ENCODE results near the gene PACRG. TPM values are rescaled to one million over a fixed set of nuclear protein-coding genes. Genes with fewer than 3 reads are reported as not detected.

Gene PACRG
- total and polyA plus RNA-seq, 5 donors from 2014 or later = 0.44 to 1.2 (median 0.87) TPM; not detected in 2

DNA sequence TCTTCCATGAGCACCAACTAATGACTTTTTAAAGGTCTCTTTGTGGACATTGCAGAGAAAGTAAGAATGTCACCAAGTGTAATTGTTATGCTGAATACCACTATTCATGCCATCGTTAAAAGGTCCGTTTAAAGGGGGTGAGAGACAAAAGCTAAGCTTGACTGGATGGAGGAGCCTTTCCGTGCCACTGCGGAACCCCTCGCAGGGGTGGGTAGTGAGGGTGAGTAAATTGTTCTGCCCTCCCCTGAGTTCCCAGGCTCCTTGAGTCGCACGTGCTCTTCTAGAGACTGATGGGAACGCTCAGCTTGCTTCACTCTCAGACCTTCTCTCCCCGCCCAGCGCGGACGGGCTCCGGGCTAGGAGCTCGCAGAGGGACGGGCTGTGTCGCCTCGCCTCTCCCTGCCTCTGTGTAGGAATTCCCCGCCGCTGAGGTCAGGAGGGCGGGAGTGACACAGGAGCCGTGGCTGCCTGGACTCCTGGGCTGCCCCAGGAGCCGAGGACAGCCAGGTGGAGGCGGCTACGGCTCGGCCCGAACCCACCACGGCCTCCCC lies 371.9 kb downstream of the PACRG start:
- Mint-ChIP-seq H3K9me3 (peaks cover 0 to 4% (median 2%) of the 10 kb centered on the region in 7 donors), H3K4me3 (no peak overlapping the region), H3K27me3 (no peaks in the 10 kb centered on the region), H3K4me1 (no peaks in the 10 kb centered on the region), H3K36me3 (no peaks in the 10 kb centered on the region), H3K27ac (no peak overlapping the region)
- DNase-seq (no peak), ATAC-seq (ENCODE audit: low read depth in 2 of 2) (no peak)
- Histone ChIP-seq H3K4me1 (ENCODE audit: control insufficient read depth, insufficient read depth, low read length, poor library complexity, severe bottlenecking) (no peaks in the 10 kb centered on the region), H3K36me3 (ENCODE audit: control insufficient read depth, insufficient read depth, low read length) (no peaks in the 10 kb centered on the region), H3K4me3 (ENCODE audit: low read depth, low read length) (no peak overlapping the region), H3K27me3 (ENCODE audit: control insufficient read depth, insufficient read depth, low read length) (no peaks in the 10 kb centered on the region), H3K9me3 (ENCODE audit: control insufficient read depth in 2 of 2, low read length in 2 of 2) (no peaks in the 10 kb centered on the region), H3K27ac (ENCODE audit: insufficient read depth, low read length, poor library complexity, severe bottlenecking) (no peak overlapping the region)

DNA sequence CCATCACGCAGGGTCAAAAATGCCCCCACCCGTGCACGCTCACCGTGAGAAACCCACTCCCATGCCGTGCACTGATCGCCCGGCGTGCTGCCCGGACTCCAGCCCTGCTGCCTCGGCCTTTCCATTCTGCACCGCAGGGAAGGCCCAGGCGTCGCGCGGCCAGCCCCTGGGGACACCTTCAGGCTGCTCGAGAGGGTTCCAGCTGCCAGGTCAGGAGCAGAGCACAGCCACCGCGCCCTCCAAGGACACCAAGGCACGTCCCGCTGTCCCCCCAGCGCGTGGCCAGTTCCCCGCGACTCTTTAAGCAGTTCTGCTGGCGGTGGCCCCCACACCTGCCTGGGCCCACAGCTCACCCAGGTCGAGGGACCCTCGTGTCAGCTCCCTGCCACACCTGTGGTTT lies 372.5 kb downstream of the PACRG start:
- Mint-ChIP-seq H3K36me3 (no peaks in the 10 kb centered on the region), H3K4me3 (no peak overlapping the region)

DNA sequence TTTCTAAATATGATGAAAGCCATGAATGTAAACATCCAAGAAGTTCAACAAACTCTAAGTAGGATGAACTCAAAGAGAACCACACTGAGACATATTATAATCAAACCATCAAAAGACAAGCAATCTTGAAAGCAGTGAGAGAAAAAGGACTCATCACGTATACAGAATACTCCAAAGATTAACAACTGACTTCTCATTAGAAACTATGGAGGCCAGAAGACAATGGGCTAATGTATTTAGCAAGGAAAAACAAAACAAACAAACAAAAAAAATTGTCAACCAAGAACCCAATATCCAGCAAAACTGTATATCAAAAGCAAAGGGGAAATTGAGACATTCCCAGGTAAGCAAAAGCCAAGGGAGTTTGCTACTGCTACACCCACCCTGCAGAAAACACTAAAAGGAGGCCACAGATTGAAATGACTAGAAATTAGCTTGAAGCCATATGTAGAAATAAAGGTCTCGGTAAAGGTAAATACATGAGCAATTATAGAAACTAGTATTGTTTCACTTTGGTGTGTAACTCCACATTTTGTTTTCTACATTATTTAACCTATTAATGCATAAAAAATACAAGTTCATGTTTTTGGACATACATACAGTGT lies 385.7 kb downstream of the PACRG start:
- Histone ChIP-seq H3K4me1 (ENCODE audit: control insufficient read depth, insufficient read depth, low read length, poor library complexity, severe bottlenecking) (no peaks in the 10 kb centered on the region), H3K9me3 (ENCODE audit: control insufficient read depth in 2 of 2, low read length in 2 of 2) (peaks cover 3 to 18% of the 10 kb centered on the region in 2 experiments), H3K27me3 (ENCODE audit: control insufficient read depth, insufficient read depth, low read length) (no peaks in the 10 kb centered on the region), H3K4me3 (ENCODE audit: low read depth, low read length) (no peak overlapping the region), H3K36me3 (ENCODE audit: control insufficient read depth, insufficient read depth, low read length) (no peaks in the 10 kb centered on the region), H3K27ac (ENCODE audit: insufficient read depth, low read length, poor library complexity, severe bottlenecking) (no peak overlapping the region)
- peaks cover 0 to 22% (median 11%) of the 10 kb centered on the region in 7 donors for H3K9me3 Mint-ChIP-seq
- H3K27ac Mint-ChIP-seq = no peak overlapping the region
- H3K4me1 Mint-ChIP-seq = no peaks in the 10 kb centered on the region
- ATAC-seq (ENCODE audit: low read depth in 2 of 2) (no peak), DNase-seq (no peak)
- no peaks in the 10 kb centered on the region for H3K27me3 Mint-ChIP-seq
- H3K4me3 Mint-ChIP-seq = peak overlapping the region in 1 of 4 donors; percentile 63
- no peaks in the 10 kb centered on the region for H3K36me3 Mint-ChIP-seq

More for the DNA sequence above, 372.5 kb downstream of the PACRG start:
- Histone ChIP-seq H3K27me3 (ENCODE audit: control insufficient read depth, insufficient read depth, low read length) (no peaks in the 10 kb centered on the region), H3K27ac (ENCODE audit: insufficient read depth, low read length, poor library complexity, severe bottlenecking) (no peak overlapping the region), H3K4me3 (ENCODE audit: low read depth, low read length) (no peak overlapping the region), H3K9me3 (ENCODE audit: control insufficient read depth in 2 of 2, low read length in 2 of 2) (no peaks in the 10 kb centered on the region), H3K36me3 (ENCODE audit: control insufficient read depth, insufficient read depth, low read length) (no peaks in the 10 kb centered on the region), H3K4me1 (ENCODE audit: control insufficient read depth, insufficient read depth, low read length, poor library complexity, severe bottlenecking) (no peaks in the 10 kb centered on the region)
- no peak overlapping the region for H3K27ac Mint-ChIP-seq
- no peaks in the 10 kb centered on the region for H3K27me3 Mint-ChIP-seq
- DNase-seq = no peak
- ATAC-seq (ENCODE audit: low read depth in 2 of 2) = no peak
- H3K4me1 Mint-ChIP-seq = no peaks in the 10 kb centered on the region
- peaks cover 0 to 4% (median 2%) of the 10 kb centered on the region in 7 donors for H3K9me3 Mint-ChIP-seq

DNA sequence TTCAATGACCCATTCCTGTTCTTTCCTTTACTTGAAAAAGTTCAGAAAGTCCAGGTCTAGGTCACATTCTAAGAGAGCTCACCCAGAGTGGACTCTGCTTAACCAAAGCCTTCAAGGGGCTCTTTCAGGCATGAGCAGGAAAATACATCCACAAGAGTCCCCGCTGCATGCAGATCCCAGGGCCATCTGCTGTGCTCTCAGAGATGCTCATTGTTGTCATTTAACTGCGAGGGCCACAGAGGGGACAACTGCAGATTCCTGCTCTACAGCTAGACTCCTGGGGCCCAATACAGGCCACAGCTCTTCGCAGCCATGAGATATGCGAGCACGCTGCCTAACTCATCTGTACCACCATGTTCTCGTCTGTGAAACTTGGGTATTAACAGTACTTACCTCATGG lies 391.2 kb downstream of the PACRG start:
- H3K4me1 ChIP-seq (ENCODE audit: control insufficient read depth, insufficient read depth, low read length, poor library complexity, severe bottlenecking) = no peaks in the 10 kb centered on the region
- H3K36me3 Mint-ChIP-seq = no peaks in the 10 kb centered on the region
- no peaks in the 10 kb centered on the region for H3K4me1 Mint-ChIP-seq
- ATAC-seq (ENCODE audit: low read depth in 2 of 2) (no peak), DNase-seq (no peak)
- H3K36me3 ChIP-seq (ENCODE audit: control insufficient read depth, insufficient read depth, low read length) = no peaks in the 10 kb centered on the region
- peaks cover 0 to 12% (median 4%) of the 10 kb centered on the region in 7 donors for H3K9me3 Mint-ChIP-seq
- H3K4me3 ChIP-seq (ENCODE audit: low read depth, low read length) = no peak overlapping the region
- no peak overlapping the region for H3K27ac ChIP-seq (ENCODE audit: insufficient read depth, low read length, poor library complexity, severe bottlenecking)
- H3K27me3 Mint-ChIP-seq = no peaks in the 10 kb centered on the region
- no peaks in the 10 kb centered on the region for H3K27me3 ChIP-seq (ENCODE audit: control insufficient read depth, insufficient read depth, low read length)
- H3K9me3 ChIP-seq (ENCODE audit: control insufficient read depth in 2 of 2, low read length in 2 of 2) = no peaks in the 10 kb centered on the region
- H3K4me3 Mint-ChIP-seq = no peak overlapping the region
- no peak overlapping the region for H3K27ac Mint-ChIP-seq

DNA sequence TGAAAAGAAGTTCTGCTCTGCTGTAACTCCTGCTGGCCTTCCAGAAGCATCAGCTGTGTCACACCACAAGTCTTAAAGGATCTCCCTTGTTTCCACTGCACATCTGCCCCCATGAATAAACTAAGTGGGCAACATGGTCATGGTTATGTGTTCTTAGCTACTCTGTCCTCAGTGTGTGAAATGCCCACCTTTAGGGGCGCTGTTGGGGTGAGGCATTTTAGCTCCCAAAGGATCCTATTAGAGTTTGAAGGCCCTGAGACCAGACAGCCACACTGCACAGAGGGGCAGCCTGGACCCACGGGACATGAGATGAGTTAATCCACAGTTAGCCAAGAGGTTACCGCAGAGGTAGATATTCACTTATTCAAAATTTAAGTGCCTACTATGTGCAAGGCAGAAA lies 392.4 kb downstream of the PACRG start:
- no peaks in the 10 kb centered on the region for H3K27me3 Mint-ChIP-seq
- Histone ChIP-seq H3K27me3 (ENCODE audit: control insufficient read depth, insufficient read depth, low read length) (no peaks in the 10 kb centered on the region), H3K4me3 (ENCODE audit: low read depth, low read length) (no peak overlapping the region), H3K9me3 (ENCODE audit: control insufficient read depth in 2 of 2, low read length in 2 of 2) (no peaks in the 10 kb centered on the region), H3K27ac (ENCODE audit: insufficient read depth, low read length, poor library complexity, severe bottlenecking) (no peak overlapping the region), H3K36me3 (ENCODE audit: control insufficient read depth, insufficient read depth, low read length) (no peaks in the 10 kb centered on the region), H3K4me1 (ENCODE audit: control insufficient read depth, insufficient read depth, low read length, poor library complexity, severe bottlenecking) (no peaks in the 10 kb centered on the region)
- no peaks in the 10 kb centered on the region for H3K36me3 Mint-ChIP-seq
- no peaks in the 10 kb centered on the region for H3K4me1 Mint-ChIP-seq
- no peak overlapping the region for H3K27ac Mint-ChIP-seq
- H3K9me3 Mint-ChIP-seq = peaks cover 0 to 6% (median 2%) of the 10 kb centered on the region in 7 donors
- no peak overlapping the region for H3K4me3 Mint-ChIP-seq
- DNase-seq (no peak), ATAC-seq (ENCODE audit: low read depth in 2 of 2) (no peak)

DNA sequence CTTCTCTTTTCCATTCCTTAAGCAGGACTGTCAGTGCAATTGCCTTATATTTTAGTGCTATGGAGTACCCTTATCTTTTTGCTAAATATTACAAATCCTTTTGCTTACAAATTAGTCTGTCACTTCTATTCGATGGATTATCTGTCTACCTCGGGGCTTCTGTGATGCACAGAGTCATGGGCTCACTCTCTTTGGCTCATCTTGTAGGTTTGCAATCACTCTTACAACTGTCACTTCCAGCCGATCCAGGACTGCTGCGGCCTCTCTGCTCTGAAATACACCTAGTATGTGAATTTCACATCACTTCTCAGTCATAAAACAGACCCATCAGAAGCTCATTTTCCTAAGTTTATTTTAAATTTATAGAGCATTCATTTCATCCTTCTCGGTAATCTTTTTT lies 393.5 kb downstream of the PACRG start:
- Histone ChIP-seq H3K36me3 (ENCODE audit: control insufficient read depth, insufficient read depth, low read length) (no peaks in the 10 kb centered on the region), H3K27ac (ENCODE audit: insufficient read depth, low read length, poor library complexity, severe bottlenecking) (no peak overlapping the region), H3K4me1 (ENCODE audit: control insufficient read depth, insufficient read depth, low read length, poor library complexity, severe bottlenecking) (no peaks in the 10 kb centered on the region), H3K27me3 (ENCODE audit: control insufficient read depth, insufficient read depth, low read length) (no peaks in the 10 kb centered on the region), H3K9me3 (ENCODE audit: control insufficient read depth in 2 of 2, low read length in 2 of 2) (no peaks in the 10 kb centered on the region), H3K4me3 (ENCODE audit: low read depth, low read length) (no peak overlapping the region)
- no peak overlapping the region for H3K27ac Mint-ChIP-seq
- DNase-seq (no peak), ATAC-seq (ENCODE audit: low read depth in 2 of 2) (no peak)
- no peak overlapping the region for H3K4me3 Mint-ChIP-seq
- no peaks in the 10 kb centered on the region for H3K4me1 Mint-ChIP-seq
- no peaks in the 10 kb centered on the region for H3K27me3 Mint-ChIP-seq
- peaks cover 0 to 4% (median 0%) of the 10 kb centered on the region in 7 donors for H3K9me3 Mint-ChIP-seq
- no peaks in the 10 kb centered on the region for H3K36me3 Mint-ChIP-seq

DNA sequence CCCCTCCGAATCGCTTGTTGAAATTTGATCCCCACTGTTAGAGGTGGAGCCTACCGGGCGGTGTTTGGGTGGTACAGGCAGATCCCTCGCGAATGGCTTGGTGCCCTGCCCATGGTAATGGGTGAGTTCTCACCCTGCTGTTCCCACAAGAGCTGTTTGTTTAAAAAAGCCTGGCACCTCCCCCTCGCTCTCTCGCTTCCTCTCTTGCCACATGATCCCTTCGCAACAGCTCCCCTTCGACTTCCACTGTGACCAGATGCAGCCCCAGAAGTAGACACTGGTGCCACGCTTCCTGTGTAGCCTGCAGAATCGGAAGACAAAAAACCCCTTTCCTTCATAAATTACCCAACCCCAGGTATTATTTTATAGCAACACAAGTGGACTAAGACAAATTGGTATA lies 394.6 kb downstream of the PACRG start:
- no peak for DNase-seq
- H3K27me3 ChIP-seq (ENCODE audit: control insufficient read depth, insufficient read depth, low read length) = no peaks in the 10 kb centered on the region
- no peak overlapping the region for H3K4me3 ChIP-seq (ENCODE audit: low read depth, low read length)
- no peaks in the 10 kb centered on the region for H3K36me3 ChIP-seq (ENCODE audit: control insufficient read depth, insufficient read depth, low read length)
- no peak overlapping the region for H3K4me3 Mint-ChIP-seq
- H3K4me1 Mint-ChIP-seq = no peaks in the 10 kb centered on the region
- peaks cover 0 to 4% (median 0%) of the 10 kb centered on the region in 7 donors for H3K9me3 Mint-ChIP-seq
- no peak overlapping the region for H3K27ac ChIP-seq (ENCODE audit: insufficient read depth, low read length, poor library complexity, severe bottlenecking)
- H3K36me3 Mint-ChIP-seq = no peaks in the 10 kb centered on the region
- H3K27ac Mint-ChIP-seq = no peak overlapping the region
- H3K9me3 ChIP-seq (ENCODE audit: control insufficient read depth in 2 of 2, low read length in 2 of 2) = no peaks in the 10 kb centered on the region
- no peaks in the 10 kb centered on the region for H3K27me3 Mint-ChIP-seq
- no peaks in the 10 kb centered on the region for H3K4me1 ChIP-seq (ENCODE audit: control insufficient read depth, insufficient read depth, low read length, poor library complexity, severe bottlenecking)
- no peak for ATAC-seq (ENCODE audit: low read depth in 2 of 2)

DNA sequence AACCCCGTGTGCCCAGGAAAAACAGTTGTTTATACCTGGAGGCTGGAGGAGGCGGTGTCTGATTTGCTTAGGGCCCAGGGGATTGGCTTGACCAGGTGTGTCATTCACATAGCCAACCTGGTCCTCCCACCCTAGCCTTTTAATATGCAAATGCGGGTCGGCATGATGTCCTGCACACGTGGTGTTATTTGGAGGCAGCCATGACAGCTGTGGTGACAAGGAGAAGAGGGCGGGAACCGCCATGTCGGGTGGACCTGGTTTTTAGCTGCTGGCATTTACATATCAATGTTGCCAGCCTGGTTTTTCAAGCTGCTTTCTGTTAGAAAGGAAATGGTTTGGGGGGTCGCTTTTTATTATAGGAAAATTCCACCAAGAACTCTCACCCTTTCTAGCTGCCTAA lies 395.3 kb downstream of the PACRG start:
- H3K27me3 ChIP-seq (ENCODE audit: control insufficient read depth, insufficient read depth, low read length) = no peaks in the 10 kb centered on the region
- no peak overlapping the region for H3K4me3 ChIP-seq (ENCODE audit: low read depth, low read length)
- Mint-ChIP-seq H3K27me3 (no peaks in the 10 kb centered on the region), H3K4me1 (no peaks in the 10 kb centered on the region), H3K9me3 (peaks cover 0 to 4% (median 0%) of the 10 kb centered on the region in 7 donors), H3K27ac (no peak overlapping the region), H3K36me3 (no peaks in the 10 kb centered on the region), H3K4me3 (no peak overlapping the region)
- no peak overlapping the region for H3K27ac ChIP-seq (ENCODE audit: insufficient read depth, low read length, poor library complexity, severe bottlenecking)
- no peak for ATAC-seq (ENCODE audit: low read depth in 2 of 2)
- DNase-seq = no peak
- no peaks in the 10 kb centered on the region for H3K36me3 ChIP-seq (ENCODE audit: control insufficient read depth, insufficient read depth, low read length)
- no peaks in the 10 kb centered on the region for H3K4me1 ChIP-seq (ENCODE audit: control insufficient read depth, insufficient read depth, low read length, poor library complexity, severe bottlenecking)
- H3K9me3 ChIP-seq (ENCODE audit: control insufficient read depth in 2 of 2, low read length in 2 of 2) = no peaks in the 10 kb centered on the region
